Erythroblast (primary cell): ENCODE results near the gene PEX16.

ENCODE experiments used
- GATA1 ChIP-seq: IDR thresholded peaks from 2 replicates; pipeline ENCODE4 v1.6.1; 2011; ENCODE audit warnings: low read depth, mild to moderate bottlenecking, control low read depth, low read length, moderate library complexity
- POLR2A ChIP-seq: IDR thresholded peaks from 2 replicates; pipeline ENCODE4 v1.6.1; 2011; ENCODE audit warnings: mild to moderate bottlenecking, low read length

GRCh38 chr11:45918331-45918941, 759 bp upstream of the PEX16 start:
- no peak for TF ChIP-seq POLR2A
- TF ChIP-seq GATA1: no peak
